Measurements from ENCODE around the gene SLC2A11.
"Not testable (repeated sequence)": the region's sequence is repeated elsewhere in the genome, so short reads cannot be mapped to it uniquely, and the experiment has no call there.

Gene SLC2A11

GRCh38 chr22:23892706-23893105 is 35.0 kb downstream of the SLC2A11 start:
- DNase-seq, result no peak

GRCh38 chr22:23893121-23893944 is 35.7 kb downstream of the SLC2A11 start:
- no peak for DNase-seq

GRCh38 chr22:23893945-23894709 is 36.5 kb downstream of the SLC2A11 start, which contains the start of gene MIF:
MIF (plus strand) TSS chr22:23894383; CDS start chr22:23894475, 92 bp downstream.
- DNase-seq, result peak; percentile 91

DNA sequence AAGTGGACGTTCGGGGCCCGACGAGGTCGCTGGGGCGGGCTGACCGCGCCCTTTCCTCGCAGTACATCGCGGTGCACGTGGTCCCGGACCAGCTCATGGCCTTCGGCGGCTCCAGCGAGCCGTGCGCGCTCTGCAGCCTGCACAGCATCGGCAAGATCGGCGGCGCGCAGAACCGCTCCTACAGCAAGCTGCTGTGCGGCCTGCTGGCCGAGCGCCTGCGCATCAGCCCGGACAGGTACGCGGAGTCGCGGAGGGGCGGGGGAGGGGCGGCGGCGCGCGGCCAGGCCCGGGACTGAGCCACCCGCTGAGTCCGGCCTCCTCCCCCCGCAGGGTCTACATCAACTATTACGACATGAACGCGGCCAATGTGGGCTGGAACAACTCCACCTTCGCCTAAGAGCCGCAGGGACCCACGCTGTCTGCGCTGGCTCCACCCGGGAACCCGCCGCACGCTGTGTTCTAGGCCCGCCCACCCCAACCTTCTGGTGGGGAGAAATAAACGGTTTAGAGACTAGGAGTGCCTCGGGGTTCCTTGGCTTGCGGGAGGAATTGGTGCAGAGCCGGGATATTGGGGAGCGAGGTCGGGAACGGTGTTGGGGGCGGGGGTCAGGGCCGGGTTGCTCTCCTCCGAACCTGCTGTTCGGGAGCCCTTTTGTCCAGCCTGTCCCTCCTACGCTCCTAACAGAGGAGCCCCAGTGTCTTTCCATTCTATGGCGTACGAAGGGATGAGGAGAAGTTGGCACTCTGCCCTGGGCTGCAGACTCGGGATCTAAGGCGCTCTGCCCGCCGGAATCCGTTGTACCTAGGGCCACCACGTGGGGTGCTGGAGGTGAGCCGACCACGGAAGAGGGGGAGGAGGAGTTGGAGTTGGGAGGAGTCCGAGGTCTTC is 37.3 kb downstream of the SLC2A11 start:
- DNase-seq, result peak; percentile 64

GRCh38 chr22:23895599-23896144 is 38.0 kb downstream of the SLC2A11 start:
- no peak for DNase-seq

DNA sequence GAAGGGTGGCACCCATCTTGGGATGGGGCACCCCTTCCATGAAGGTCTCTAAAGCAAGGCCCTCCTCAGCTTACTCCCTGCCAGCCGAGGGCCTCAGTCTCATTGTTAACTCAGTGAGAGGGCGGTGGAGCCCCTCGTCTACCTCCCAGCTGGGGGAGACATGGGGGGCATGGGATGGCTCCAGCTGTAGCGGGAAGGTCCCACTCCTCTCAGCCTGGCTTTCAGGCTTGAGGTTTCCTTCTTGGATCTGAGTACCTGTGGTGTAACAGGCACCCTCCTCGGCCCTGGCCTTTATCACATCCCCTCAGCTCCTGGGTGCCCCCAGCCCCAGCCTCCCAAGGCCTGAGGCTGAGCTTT is 38.5 kb downstream of the SLC2A11 start:
- DNase-seq, result no peak

GRCh38 chr22:23896523-23897186 is 39.0 kb downstream of the SLC2A11 start:
- DNase-seq, result no peak

DNA sequence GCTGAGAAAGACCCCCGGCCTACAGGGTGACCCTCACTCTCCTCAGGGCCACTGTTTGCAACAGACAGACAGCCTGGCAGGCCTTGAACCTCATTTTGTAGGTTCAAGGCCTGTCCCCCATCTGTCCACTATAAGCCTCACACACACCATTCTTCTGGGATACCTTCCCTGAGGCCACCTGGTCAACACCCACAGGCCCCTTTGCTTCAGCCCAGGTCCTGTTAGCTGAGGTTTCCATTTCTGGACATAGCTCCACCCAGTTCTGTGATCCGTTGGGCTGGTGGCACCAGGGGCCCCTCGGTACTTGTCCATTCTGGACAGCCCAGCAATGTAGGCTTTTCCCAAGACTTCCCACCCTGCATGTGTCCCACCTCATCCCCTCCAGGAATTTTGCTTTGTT is 39.6 kb downstream of the SLC2A11 start:
- DNase-seq, result no peak

- no peak for DNase-seq
Measured at GRCh38 chr22:23898006-23898974, 40.6 kb downstream of the SLC2A11 start.

GRCh38 chr22:23899042-23899745 is 41.5 kb downstream of the SLC2A11 start:
- DNase-seq, result no peak

DNA sequence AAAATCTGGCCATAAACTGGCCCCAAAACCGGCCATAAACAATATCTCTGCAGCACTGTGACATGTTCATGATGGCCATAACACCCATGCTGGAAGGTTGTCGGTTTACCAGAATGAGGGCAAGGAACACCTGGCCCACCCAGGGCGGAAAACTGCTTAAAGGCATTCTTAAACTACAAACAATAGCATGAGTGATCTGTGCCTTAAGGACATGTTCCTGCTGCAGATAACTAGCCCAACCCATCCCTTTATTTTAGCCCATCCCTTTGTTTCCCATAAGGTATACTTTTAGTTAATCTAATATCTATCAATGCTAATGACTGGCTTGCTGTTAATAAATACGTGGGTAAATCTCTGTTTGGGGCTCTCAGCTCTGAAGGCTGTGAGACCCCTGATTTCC is 42.6 kb downstream of the SLC2A11 start:
- not testable (repeated sequence) for DNase-seq

DNA sequence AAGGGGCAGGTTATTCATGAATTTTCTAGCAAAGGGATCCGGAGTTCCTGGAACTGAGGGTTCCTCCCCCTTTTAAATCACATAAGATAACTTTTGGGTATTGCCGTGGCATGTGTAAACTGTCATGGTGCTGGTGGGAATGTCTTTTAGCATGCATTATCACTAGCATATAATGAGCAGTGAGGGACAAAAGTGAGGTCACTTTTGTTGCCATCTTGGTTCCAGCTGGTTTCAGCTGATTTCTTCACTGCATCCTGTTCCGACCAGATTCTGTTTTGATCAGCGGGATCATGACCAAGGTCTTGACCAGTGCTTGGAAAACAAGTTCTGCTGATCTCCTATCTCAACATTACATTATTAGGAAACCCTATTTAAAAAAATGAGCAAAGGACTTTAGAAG is 43.9 kb downstream of the SLC2A11 start:
- DNase-seq, result no peak

DNA sequence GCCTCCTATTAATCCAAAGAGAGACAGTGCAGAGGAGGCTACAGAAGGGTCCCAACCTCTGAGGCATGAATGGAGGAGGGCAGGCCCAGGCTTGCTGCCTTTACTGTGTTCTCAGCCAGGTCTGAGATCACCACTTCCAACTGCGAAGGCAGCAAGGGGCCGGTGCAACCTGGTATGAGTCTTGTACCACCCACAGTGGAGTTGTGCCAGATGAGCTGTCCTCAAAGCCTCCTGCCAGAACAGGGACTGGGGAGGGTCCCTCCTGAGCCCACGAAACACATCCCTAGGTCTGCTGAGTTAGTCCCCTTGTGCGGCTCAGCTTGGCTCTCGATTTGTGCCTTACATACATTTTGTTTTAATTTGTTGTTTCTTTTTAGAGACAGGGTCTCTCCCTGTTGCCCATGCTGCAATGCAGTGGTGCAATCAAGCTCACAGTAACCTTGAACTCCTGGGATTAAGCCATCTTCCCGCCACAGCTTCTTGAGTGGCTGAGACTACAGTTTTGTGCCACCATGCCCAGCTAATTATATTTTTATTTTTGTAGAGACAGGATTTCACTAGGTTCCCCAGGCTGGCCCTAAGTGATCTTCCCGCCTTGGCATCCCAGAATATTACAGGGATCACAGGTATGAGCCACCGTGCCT is 45.8 kb downstream of the SLC2A11 start:
- DNase-seq, result no peak

DNA sequence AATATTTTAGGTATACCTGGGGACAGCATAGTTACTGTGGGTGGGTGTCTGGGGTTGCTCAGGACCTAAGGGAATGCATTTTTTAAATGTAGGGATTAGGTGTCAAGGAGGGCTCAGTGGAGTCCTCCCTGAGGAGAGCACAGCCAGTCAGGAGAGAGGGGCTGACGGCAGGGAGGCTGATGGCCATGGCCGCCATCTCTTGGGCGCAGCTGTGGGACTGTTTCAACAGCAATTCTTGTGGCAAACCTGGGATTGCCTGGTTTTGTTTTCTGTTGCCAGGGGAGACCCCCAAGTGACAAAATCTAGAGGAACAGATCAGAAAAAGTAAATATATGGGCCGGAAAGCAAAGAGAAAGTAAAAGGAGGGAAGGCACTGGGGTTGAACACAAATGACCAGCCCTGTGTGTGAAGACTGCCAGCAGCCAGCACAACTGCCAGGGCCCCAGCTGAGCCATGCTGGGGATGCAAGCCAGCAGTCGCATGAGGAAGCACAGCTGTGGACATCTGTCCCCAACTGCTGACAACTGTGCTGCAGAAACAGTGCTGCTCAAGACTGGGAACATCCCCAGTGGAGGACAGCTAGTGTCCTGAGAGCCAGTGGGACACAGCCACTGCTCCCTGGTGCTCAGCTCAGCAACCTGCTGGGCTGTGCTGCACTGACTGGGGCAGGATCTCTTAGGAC is 47.0 kb downstream of the SLC2A11 start:
- no peak for DNase-seq

GRCh38 chr22:23906641-23907040 is 49.0 kb downstream of the SLC2A11 start:
- no peak for DNase-seq

DNA sequence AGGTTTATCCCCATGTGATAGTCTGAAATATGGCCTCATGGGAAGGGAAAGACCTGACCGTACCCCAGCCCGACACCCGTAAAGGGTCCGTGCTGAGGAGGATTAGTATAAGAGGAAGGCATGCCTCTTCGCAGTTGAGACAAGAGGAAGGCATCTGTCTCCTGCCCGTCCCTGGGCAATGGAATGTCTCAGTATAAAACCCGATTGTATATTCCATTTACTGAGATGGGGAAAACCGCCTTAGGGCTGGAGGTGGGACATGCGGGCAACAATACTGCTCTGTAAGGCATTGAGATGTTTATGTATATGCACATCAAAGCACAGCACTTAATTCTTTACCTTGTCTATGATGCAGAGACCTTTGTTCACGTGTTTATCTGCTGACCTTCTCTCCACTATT is 49.7 kb downstream of the SLC2A11 start:
- not testable (repeated sequence) for DNase-seq

DNA sequence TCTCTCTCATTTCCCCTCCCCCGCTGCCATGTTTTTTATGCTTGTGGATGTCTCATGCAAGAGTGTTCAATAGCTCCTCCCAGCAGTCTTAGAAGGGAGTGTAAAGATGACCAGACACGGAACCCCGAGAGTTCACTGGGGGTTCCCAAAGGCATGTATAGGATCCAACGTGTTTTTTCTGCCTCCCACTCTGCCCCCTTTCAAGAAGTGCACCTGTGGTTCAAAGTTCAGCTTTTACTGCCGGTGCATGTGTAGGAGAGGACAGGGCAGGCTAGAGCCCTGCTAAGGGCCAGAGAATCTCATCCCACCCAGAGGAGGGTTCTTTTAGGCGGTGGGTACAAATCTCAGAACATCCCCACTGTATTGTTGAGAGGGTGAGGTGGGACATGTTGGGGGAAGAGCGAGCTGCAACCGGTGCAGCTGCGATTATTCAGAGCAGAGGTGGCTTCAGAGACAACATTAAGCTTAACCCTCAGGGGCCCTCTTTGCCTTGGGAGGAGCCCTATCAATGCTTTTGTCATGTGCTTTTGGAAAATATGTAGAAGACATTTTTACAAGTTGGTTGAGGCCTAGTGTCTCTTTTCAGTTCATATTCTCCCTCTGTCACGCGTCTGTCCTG is 51.0 kb downstream of the SLC2A11 start:
- no peak for DNase-seq

DNA sequence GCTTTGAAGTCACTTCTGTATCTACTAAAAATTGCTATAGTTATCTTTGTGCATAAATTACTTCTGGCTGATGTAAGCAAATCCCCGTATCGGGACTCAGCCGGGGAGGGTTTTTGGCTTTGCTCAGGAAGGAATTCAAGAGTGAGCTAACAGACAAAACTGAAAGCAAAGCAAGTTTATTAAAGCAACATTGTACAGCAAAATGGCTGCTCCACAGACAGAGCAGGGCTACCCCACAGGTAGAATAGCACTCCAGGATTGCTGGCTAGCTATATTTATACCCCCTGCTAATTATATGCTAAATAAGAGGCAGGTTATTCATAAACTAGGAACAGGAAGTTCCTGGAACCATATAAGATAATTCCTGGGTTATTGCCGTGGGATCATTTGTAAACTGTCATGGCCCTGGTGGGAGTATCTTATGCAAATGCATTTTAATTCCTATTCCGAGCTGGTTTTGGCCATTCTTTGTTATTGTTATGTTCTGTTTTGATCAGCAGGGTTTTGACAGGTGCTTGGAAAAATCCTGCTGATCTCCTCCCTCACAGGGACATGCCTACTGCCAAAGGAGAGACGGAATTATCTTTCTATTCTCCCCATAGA is 51.7 kb downstream of the SLC2A11 start:
- DNase-seq, result no peak
